CD8-positive, alpha-beta memory T cell (primary cell): ENCODE results near the gene MRPS15. TPM values are rescaled to one million over a fixed set of nuclear protein-coding genes. Genes with fewer than 3 reads are reported as not detected.

ENCODE experiments used
- CTCF ChIA-PET: fragments of 350-600 bp; sonication (Branson Sonifier 250); formaldehyde crosslinking; loops from one replicate; lab custom pipeline; 2021; ENCODE audit warnings: antibody characterized with exemption; lab: Charles Lee
- POLR2A ChIA-PET: fragments of 350-600 bp; sonication (Branson Sonifier 250); formaldehyde crosslinking; loops from one replicate; lab custom pipeline; 2021; ENCODE audit warnings: antibody characterized with exemption; lab: Charles Lee
- DNase-seq, 5 donors: peaks; one replicate each; pipeline versions ENCODE4 v3.0.0 to v3.0.0-alpha.2; 2020 to 2022; ENCODE audit warnings: mixed read lengths in 1 of 5
- H3K27ac ChIP-seq: one replicate; pipeline ENCODE4 v1.7.0; 2013; ENCODE audit warnings: low read depth, mild to moderate bottlenecking, low read length, moderate library complexity
- H3K27me3 ChIP-seq: 2 replicates; pipeline ENCODE4 v1.7.0; 2013; ENCODE audit warnings: low read length, mild to moderate bottlenecking; ENCODE audit not compliant: insufficient read depth, poor library complexity, severe bottlenecking
- H3K36me3 ChIP-seq: 2 replicates; pipeline ENCODE4 v1.7.0; 2013; ENCODE audit warnings: mild to moderate bottlenecking, low read length, moderate library complexity; ENCODE audit not compliant: insufficient read depth
- H3K4me1 ChIP-seq: 2 replicates; pipeline ENCODE4 v1.7.0; 2013; ENCODE audit warnings: mild to moderate bottlenecking, low read length, moderate library complexity; ENCODE audit not compliant: insufficient read depth
- H3K4me3 ChIP-seq: 2 replicates; pipeline ENCODE4 v1.7.0; 2013; ENCODE audit warnings: mild to moderate bottlenecking, low read length
- H3K9me3 ChIP-seq: 2 replicates; pipeline ENCODE4 v1.7.0; 2013; ENCODE audit warnings: mild to moderate bottlenecking, low read length
- H3K27ac Mint-ChIP-seq, 8 donors: one replicate each; pipeline ENCODE4 v1.8.0; 2020 to 2021; ENCODE audit warnings: mixed read lengths in 8 of 8, mild to moderate bottlenecking in 6 of 8, inconsistent platforms in 3 of 8, moderate library complexity in 3 of 8
- H3K27me3 Mint-ChIP-seq, 2 donors: one replicate each; pipeline ENCODE4 v1.8.0; 2020 to 2021; ENCODE audit warnings: mixed read lengths in 2 of 2, mild to moderate bottlenecking in 1 of 2, moderate library complexity in 1 of 2
- H3K36me3 Mint-ChIP-seq, 3 donors: one replicate each; pipeline ENCODE4 v1.8.0; 2020 to 2021; ENCODE audit warnings: mixed read lengths in 3 of 3, inconsistent platforms in 1 of 3, mild to moderate bottlenecking in 1 of 3
- H3K4me1 Mint-ChIP-seq, 3 donors: one replicate each; pipeline ENCODE4 v1.8.0; 2020 to 2021; ENCODE audit warnings: mixed read lengths in 3 of 3, inconsistent platforms in 1 of 3, mild to moderate bottlenecking in 1 of 3
- H3K4me3 Mint-ChIP-seq, 7 donors: one replicate each; pipeline ENCODE4 v1.8.0; 2020 to 2021; ENCODE audit warnings: mixed read lengths in 7 of 7, mild to moderate bottlenecking in 6 of 7, moderate library complexity in 4 of 7, inconsistent platforms in 2 of 7
- H3K9me3 Mint-ChIP-seq, 5 donors: one replicate each; pipeline ENCODE4 v1.8.0; 2020 to 2022; ENCODE audit warnings: mixed read lengths in 5 of 5, mild to moderate bottlenecking in 3 of 5, moderate library complexity in 2 of 5, inconsistent platforms in 1 of 5
- polyA plus RNA-seq: library from polyadenylated mRNA; unstranded; fragments of 300-500 nt; fragmentation: Illumina TruSeq; gene quantifications from one replicate; pipeline ENCODE4 v1.2.3, GENCODE V29; 2021
- total RNA-seq, 2 experiments: library from RNA; stranded (reverse); gene quantifications; one replicate each; pipeline ENCODE4 v1.2.3, GENCODE V29; 2021

Gene MRPS15
- total and polyA plus RNA-seq, 3 experiments from 2014 or later, result 76.5 to 143 (median 134) TPM

DNA sequence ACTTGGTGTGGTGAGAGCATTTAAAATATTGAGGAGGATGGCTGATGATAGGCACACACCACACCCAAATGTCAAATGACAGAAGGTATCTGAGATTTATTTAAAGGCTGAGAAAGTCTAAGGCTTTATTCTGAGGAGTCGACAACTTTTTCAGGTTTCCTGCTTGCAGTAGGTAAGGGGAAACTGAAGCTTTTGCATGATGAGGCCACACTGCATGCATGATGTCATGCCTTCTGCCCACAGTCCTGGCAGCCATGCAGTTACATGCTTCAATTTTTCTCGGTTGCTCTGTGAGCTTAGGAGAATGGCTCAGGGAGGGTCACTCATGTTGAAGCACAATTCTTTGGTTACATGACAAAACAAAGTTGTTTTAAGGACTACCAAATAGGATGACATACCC, 20.9 kb downstream of the MRPS15 start:
- H3K27me3 Mint-ChIP-seq, result peaks cover 0 to 2% of the 10 kb centered on the region in 2 donors
- POLR2A ChIA-PET, result no interaction called here
- H3K9me3 Mint-ChIP-seq, result no peaks in the 10 kb centered on the region
- no peaks in the 10 kb centered on the region for H3K9me3 ChIP-seq
- no peak overlapping the region for H3K4me3 Mint-ChIP-seq
- CTCF ChIA-PET, result no interaction called here
- no peaks in the 10 kb centered on the region for H3K36me3 Mint-ChIP-seq
- no peaks in the 10 kb centered on the region for H3K27me3 ChIP-seq
- no peak overlapping the region for H3K27ac Mint-ChIP-seq
- H3K4me1 Mint-ChIP-seq, result no peaks in the 10 kb centered on the region
- DNase-seq, result no peak
- H3K4me1 ChIP-seq, result no peaks in the 10 kb centered on the region
- no peak overlapping the region for H3K4me3 ChIP-seq
- no peaks in the 10 kb centered on the region for H3K36me3 ChIP-seq
- H3K27ac ChIP-seq, result no peak overlapping the region

DNA sequence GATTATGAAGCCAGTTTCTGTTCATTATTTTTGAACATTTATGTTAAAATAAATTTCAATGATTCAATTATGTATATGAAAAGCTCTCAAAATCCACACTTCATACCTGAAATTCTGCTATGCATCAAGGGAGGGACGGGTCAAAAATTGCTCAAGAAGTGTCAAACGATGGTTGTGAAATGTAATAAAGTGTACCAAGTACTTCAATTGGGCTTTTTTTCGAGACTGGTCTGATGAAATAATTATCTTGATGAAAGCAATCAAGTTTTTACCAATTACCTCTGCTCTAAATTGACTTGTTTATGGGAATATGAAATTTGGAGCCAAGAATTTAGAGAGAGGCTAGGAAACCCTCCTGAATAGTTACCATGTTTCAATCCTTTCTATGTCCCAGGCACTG, 21.8 kb downstream of the MRPS15 start:
- H3K36me3 ChIP-seq, result no peaks in the 10 kb centered on the region
- no peak overlapping the region for H3K27ac Mint-ChIP-seq
- no peak for DNase-seq
- ChIA-PET CTCF (no interaction called here), POLR2A (no interaction called here)
- H3K27me3 ChIP-seq, result no peaks in the 10 kb centered on the region
- no peaks in the 10 kb centered on the region for H3K4me1 ChIP-seq
- H3K27me3 Mint-ChIP-seq, result peaks cover 0 to 2% of the 10 kb centered on the region in 2 donors
- no peaks in the 10 kb centered on the region for H3K9me3 ChIP-seq
- H3K27ac ChIP-seq, result no peak overlapping the region
- no peaks in the 10 kb centered on the region for H3K4me1 Mint-ChIP-seq
- H3K9me3 Mint-ChIP-seq, result no peaks in the 10 kb centered on the region
- no peak overlapping the region for H3K4me3 Mint-ChIP-seq
- no peaks in the 10 kb centered on the region for H3K36me3 Mint-ChIP-seq
- H3K4me3 ChIP-seq, result no peak overlapping the region

DNA sequence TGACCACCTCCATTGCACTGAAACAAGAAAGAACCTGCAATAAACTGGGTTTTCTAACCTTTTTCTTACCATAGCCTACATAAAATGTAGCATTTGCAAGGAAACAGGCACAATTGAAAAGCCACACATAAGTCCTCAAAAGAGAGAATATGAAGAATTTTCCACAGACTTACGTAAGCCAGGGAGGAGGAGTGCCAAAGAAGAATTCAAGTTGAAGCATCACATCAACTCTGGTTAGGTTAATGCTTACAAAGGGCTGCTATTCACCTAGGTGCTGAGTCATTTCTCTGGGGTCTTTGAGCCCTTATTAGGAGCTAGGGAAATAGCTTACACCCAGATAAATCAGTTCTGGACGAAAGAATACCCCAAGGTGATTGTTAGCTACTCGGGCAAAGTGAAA, 23.5 kb downstream of the MRPS15 start:
- no peaks in the 10 kb centered on the region for H3K9me3 Mint-ChIP-seq
- H3K9me3 ChIP-seq, result no peaks in the 10 kb centered on the region
- CTCF ChIA-PET, result no interaction called here
- no peaks in the 10 kb centered on the region for H3K4me1 Mint-ChIP-seq
- no peak overlapping the region for H3K4me3 ChIP-seq
- no peaks in the 10 kb centered on the region for H3K36me3 ChIP-seq
- no peak for DNase-seq
- no peak overlapping the region for H3K27ac Mint-ChIP-seq
- H3K27ac ChIP-seq, result no peak overlapping the region
- H3K36me3 Mint-ChIP-seq, result no peaks in the 10 kb centered on the region
- H3K4me3 Mint-ChIP-seq, result no peak overlapping the region
- H3K4me1 ChIP-seq, result no peaks in the 10 kb centered on the region
- peaks cover 0 to 2% of the 10 kb centered on the region in 2 donors for H3K27me3 Mint-ChIP-seq
- POLR2A ChIA-PET, result no interaction called here
- no peaks in the 10 kb centered on the region for H3K27me3 ChIP-seq

DNA sequence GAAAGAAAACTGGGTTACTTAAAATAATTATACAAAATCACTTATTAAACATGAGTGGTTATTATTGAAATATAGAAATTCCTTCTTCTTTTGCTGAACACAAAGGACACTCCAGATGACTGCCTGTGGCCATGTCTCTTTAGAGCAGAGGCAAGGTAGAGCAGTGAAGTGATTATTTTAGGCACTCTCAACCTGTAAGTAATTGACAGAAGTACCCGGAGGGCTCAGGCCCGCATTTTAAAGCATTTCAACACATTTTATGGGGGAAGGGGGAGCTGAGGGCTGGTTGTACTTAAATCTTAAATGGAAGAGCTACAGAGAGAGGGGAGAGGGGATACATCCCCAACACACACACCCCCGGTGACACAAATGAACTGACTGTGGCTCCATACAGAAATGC, 24.1 kb downstream of the MRPS15 start:
- Histone ChIP-seq H3K9me3 (no peaks in the 10 kb centered on the region), H3K27me3 (no peaks in the 10 kb centered on the region), H3K27ac (no peak overlapping the region), H3K4me3 (no peak overlapping the region), H3K36me3 (no peaks in the 10 kb centered on the region), H3K4me1 (no peaks in the 10 kb centered on the region)
- H3K9me3 Mint-ChIP-seq, result no peaks in the 10 kb centered on the region
- CTCF ChIA-PET, result no interaction called here
- peaks cover 0 to 2% of the 10 kb centered on the region in 2 donors for H3K27me3 Mint-ChIP-seq
- POLR2A ChIA-PET, result no interaction called here
- H3K4me3 Mint-ChIP-seq, result no peak overlapping the region
- H3K4me1 Mint-ChIP-seq, result no peaks in the 10 kb centered on the region
- no peak overlapping the region for H3K27ac Mint-ChIP-seq
- no peak for DNase-seq
- no peaks in the 10 kb centered on the region for H3K36me3 Mint-ChIP-seq

DNA sequence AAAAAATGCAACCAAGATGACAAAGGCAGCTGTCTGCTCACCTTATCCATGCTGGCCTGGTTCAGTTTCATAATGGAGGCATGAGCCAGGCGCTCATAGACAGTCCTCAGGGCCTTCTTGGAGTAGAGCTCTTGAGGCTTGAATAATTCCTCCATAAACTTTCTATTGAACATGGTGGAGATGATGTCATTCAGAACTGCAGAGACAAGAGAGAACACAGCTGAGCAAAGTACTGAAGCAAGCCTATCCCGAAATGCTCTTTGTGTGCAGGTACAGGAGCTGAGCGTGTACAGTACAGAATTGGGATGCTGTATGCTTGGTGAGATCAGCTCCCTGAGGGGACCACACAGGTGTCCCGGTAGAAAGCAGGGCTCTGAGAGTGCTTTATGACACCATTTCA, 25.5 kb downstream of the MRPS15 start:
- H3K4me1 ChIP-seq, result no peaks in the 10 kb centered on the region
- no peaks in the 10 kb centered on the region for H3K4me1 Mint-ChIP-seq
- no peak overlapping the region for H3K27ac Mint-ChIP-seq
- H3K9me3 Mint-ChIP-seq, result no peaks in the 10 kb centered on the region
- no peaks in the 10 kb centered on the region for H3K36me3 Mint-ChIP-seq
- H3K27me3 ChIP-seq, result no peaks in the 10 kb centered on the region
- CTCF ChIA-PET, result no interaction called here
- POLR2A ChIA-PET, result no interaction called here
- H3K4me3 ChIP-seq, result no peak overlapping the region
- H3K27ac ChIP-seq, result no peak overlapping the region
- peaks cover 0 to 2% of the 10 kb centered on the region in 2 donors for H3K27me3 Mint-ChIP-seq
- H3K9me3 ChIP-seq, result no peaks in the 10 kb centered on the region
- DNase-seq, result no peak
- no peak overlapping the region for H3K4me3 Mint-ChIP-seq
- no peaks in the 10 kb centered on the region for H3K36me3 ChIP-seq

DNA sequence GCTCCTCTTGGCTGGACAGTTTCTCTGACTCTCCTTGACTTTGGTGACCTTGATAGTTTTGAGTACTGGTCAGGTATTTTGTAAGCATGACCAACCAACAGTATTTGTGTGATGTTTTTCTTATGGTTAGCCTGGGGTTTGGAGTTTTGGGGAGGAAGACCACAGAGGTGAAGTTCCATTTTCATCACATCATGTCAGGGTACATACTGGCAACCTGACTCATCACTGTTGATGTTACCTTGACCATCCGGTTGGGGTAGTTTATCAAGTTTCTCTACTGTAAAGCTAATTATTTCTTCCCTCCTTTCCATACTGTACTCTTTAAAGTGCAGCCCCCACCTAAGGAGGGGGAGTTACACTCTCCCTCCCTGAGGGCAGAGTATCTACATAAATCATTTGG, 27.4 kb downstream of the MRPS15 start:
- Histone ChIP-seq H3K4me1 (no peaks in the 10 kb centered on the region), H3K36me3 (no peaks in the 10 kb centered on the region), H3K9me3 (no peaks in the 10 kb centered on the region), H3K27me3 (no peaks in the 10 kb centered on the region), H3K4me3 (no peak overlapping the region), H3K27ac (no peak overlapping the region)
- no peak for DNase-seq
- H3K27ac Mint-ChIP-seq, result no peak overlapping the region
- H3K27me3 Mint-ChIP-seq, result peaks cover 0 to 1% of the 10 kb centered on the region in 2 donors
- no peak overlapping the region for H3K4me3 Mint-ChIP-seq
- no peaks in the 10 kb centered on the region for H3K4me1 Mint-ChIP-seq
- CTCF ChIA-PET, result no interaction called here
- H3K36me3 Mint-ChIP-seq, result no peaks in the 10 kb centered on the region
- H3K9me3 Mint-ChIP-seq, result no peaks in the 10 kb centered on the region
- POLR2A ChIA-PET, result no interaction called here

DNA sequence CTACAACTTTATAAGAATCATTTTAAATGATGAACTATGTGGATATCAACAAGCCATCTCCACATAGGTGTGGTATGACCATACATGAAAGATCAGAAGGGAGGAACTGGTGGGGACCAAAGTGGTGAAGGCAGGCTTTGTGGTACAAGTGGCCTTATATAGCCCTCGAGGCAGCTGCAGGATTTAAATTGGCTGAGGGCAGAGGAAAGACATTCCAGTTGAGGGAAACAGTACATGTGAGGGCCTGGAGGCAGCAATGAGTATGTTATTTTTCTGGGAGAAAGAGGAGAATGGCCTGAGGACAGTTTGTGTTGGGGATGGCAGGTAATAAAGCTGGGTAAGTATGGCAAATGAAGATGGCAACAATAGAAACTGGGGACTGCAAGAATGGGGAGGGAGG, 31.1 kb downstream of the MRPS15 start:
- no peaks in the 10 kb centered on the region for H3K4me1 ChIP-seq
- no peaks in the 10 kb centered on the region for H3K9me3 ChIP-seq
- H3K27me3 ChIP-seq, result no peaks in the 10 kb centered on the region
- H3K4me3 Mint-ChIP-seq, result no peak overlapping the region
- CTCF ChIA-PET, result no interaction called here
- no peaks in the 10 kb centered on the region for H3K36me3 ChIP-seq
- no peak overlapping the region for H3K27ac Mint-ChIP-seq
- H3K9me3 Mint-ChIP-seq, result no peaks in the 10 kb centered on the region
- peaks cover 0 to 5% (median 0%) of the 10 kb centered on the region in 3 donors for H3K36me3 Mint-ChIP-seq
- POLR2A ChIA-PET, result no interaction called here
- no peak overlapping the region for H3K27ac ChIP-seq
- no peak overlapping the region for H3K4me3 ChIP-seq
- DNase-seq, result no peak
- H3K4me1 Mint-ChIP-seq, result no peaks in the 10 kb centered on the region
- H3K27me3 Mint-ChIP-seq, result peaks cover 0 to 2% of the 10 kb centered on the region in 2 donors

DNA sequence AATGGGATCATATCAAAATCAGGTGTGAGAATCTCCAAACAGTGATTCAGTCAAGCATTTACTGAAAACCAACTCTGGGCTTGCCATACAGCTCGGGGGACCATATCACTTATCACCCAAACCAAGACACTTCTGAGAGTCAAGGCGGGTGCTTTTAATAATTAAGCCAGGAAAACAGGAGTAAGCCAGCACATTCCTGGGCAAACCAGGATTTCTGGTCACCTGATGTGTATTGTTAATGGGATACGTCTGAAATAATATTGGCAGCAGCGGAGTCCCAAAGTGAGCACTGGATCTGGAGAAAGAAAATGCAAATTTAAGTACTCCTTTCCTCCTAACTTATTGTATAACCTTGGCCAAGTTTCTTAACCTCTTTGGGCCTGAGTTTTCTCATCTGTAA, 31.6 kb downstream of the MRPS15 start:
- H3K27me3 Mint-ChIP-seq, result peaks cover 0 to 2% of the 10 kb centered on the region in 2 donors
- CTCF ChIA-PET, result interaction anchor here (0.6 kb wide), 1 partner anchor 21 kb away, joined by 3 read pairs; no protein-coding TSS in a partner anchor
- H3K27me3 ChIP-seq, result no peaks in the 10 kb centered on the region
- H3K4me1 Mint-ChIP-seq, result no peaks in the 10 kb centered on the region
- no peaks in the 10 kb centered on the region for H3K4me1 ChIP-seq
- POLR2A ChIA-PET, result no interaction called here
- no peaks in the 10 kb centered on the region for H3K9me3 ChIP-seq
- no peak overlapping the region for H3K4me3 Mint-ChIP-seq
- H3K36me3 ChIP-seq, result no peaks in the 10 kb centered on the region
- DNase-seq, result no peak
- no peaks in the 10 kb centered on the region for H3K9me3 Mint-ChIP-seq
- H3K27ac ChIP-seq, result no peak overlapping the region
- peaks cover 0 to 5% (median 0%) of the 10 kb centered on the region in 3 donors for H3K36me3 Mint-ChIP-seq
- no peak overlapping the region for H3K27ac Mint-ChIP-seq
- H3K4me3 ChIP-seq, result no peak overlapping the region

DNA sequence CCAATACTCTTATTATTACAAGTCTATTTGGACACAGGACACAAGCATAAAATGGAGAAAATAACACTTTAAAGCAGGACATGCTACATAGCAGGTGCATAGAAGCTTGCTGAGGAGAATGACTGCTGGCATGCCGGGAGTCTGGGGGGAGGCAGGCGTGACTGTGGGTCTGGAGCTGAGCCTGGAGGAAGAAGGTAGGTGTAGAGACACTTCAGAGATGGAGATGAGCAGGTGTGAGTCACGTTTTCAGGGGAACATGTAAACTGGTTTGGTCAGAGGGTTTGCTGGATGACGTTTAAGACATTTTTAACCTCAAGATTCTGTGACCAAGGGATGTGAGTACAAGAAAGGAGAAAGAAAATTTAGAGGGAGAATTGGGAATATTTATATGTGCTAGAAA, 38.4 kb downstream of the MRPS15 start:
- Histone ChIP-seq H3K4me3 (no peak overlapping the region), H3K36me3 (no peaks in the 10 kb centered on the region), H3K27me3 (no peaks in the 10 kb centered on the region), H3K27ac (no peak overlapping the region), H3K4me1 (peaks cover 5% of the 10 kb centered on the region), H3K9me3 (no peaks in the 10 kb centered on the region)
- Mint-ChIP-seq H3K4me1 (peaks cover 5 to 6% (median 6%) of the 10 kb centered on the region in 3 donors), H3K36me3 (peaks cover 0 to under 1% (median 0%) of the 10 kb centered on the region in 3 donors), H3K4me3 (no peak overlapping the region), H3K9me3 (no peaks in the 10 kb centered on the region), H3K27me3 (peaks cover 0 to under 1% of the 10 kb centered on the region in 2 donors), H3K27ac (peak overlapping the region in 3 of 8 donors; percentile 8 to 54 (median 22))
- DNase-seq, result no peak
- ChIA-PET CTCF (no interaction called here), POLR2A (no interaction called here)
